GM12892 (cell line): ENCODE measurements around the gene PYCR2.

Experiments used
- POLR2A ChIP-seq: IDR thresholded peaks from 2 replicates; pipeline ENCODE4 v1.6.1; 2011; ENCODE audit warnings: low read depth, low read length, control low read depth
- POLR2AphosphoS5 ChIP-seq: IDR thresholded peaks from 2 replicates; pipeline ENCODE4 v1.6.1; 2011; ENCODE audit warnings: low read depth, low read length, control low read depth

DNA sequence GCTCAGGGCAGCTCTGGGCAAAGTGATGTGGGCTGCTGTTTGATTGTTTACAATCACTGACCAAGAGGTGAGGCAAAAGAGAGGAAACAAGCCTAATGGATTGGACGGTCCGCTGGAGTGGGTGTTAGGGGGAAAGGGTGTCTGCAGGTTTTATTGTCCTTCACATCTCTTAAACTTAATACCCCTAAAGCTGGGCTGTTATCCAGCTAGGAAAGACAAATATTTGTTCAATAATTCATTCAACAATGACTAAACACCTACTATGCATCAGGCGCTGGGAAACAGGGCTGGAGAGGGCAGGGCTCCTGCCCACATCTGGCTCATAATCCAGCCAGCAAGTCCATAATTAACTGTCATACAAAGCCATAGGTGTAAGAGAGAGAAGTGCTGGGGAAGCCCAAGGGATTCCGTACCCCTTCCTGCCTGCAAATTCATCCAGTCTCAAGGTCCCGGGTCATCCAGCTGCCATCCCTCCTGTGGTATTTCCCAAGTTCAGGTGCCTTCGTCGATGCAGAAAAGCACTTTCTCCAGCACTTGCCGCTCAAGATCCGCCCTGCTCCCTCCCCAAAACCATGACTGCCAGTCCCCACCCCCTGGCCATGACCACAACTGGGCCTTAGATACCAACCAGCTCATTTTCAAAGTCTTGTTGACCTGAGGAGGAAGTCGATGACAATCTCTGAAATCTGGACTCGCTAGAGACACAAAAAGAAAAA lies 52.5 kb downstream of the PYCR2 start:
- TF ChIP-seq POLR2AphosphoS5 (no peak), POLR2A (no peak)
